GM21737 (cell line): Measurements from ENCODE around the gene XYLT1.

Experiments
- ATAC-seq: cut with Tn5 transposase; IDR thresholded peaks from one replicate; pipeline ENCODE4 v1.9.1; 2021; ENCODE audit warnings: mild to moderate bottlenecking, moderate library complexity; ENCODE audit not compliant: unreplicated experiment

XYLT1 gene

GRCh38 chr16:17362183-17362582 is 108.6 kb downstream of the XYLT1 start:
- ATAC-seq = no peak

DNA sequence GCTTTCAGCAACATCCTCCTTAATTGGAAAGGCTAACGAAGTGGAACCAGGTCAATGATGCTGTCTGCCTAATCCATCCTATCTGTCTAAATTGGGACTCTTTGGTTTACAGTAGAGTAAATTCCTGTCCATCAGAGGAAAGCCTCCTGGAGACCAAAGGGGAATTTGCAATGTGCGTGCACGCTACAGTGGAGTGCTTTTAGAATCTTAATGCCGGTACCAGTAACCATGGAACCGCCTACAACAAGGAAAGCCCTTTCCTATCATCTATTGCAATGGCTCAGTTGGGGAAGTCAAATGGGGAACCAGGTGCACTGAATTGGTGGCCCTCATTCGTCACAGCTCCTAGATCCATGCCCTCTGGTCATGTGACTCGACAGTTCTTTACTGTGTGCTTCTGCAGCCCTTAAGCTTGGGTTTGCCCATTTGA is 110.1 kb downstream of the XYLT1 start:
- no peak for ATAC-seq

GRCh38 chr16:17359788-17360390 is 110.9 kb downstream of the XYLT1 start:
- ATAC-seq = no peak

DNA sequence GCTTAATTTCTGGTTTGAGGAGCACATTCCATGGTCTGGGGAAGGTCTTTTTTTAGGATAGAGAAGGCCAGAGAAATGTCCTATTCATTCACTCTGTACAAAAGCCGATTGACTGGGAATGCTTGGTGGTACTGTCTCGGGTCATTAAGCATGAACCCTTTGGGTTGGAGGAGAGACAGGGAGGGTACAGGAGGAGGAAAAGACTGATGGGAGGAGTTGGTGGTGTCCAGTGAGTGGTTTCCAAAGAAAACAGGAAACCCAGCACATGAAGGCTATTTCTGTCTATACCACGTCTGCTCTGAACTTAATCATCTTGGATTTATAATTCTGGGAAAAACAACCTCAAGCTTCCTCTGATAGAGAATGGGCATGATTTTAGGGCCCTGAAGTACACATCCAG is 111.9 kb downstream of the XYLT1 start:
- ATAC-seq = no peak

- ATAC-seq = no peak
These were observed 112.4 kb downstream of the XYLT1 start for GRCh38 chr16:17358355-17358754.

DNA sequence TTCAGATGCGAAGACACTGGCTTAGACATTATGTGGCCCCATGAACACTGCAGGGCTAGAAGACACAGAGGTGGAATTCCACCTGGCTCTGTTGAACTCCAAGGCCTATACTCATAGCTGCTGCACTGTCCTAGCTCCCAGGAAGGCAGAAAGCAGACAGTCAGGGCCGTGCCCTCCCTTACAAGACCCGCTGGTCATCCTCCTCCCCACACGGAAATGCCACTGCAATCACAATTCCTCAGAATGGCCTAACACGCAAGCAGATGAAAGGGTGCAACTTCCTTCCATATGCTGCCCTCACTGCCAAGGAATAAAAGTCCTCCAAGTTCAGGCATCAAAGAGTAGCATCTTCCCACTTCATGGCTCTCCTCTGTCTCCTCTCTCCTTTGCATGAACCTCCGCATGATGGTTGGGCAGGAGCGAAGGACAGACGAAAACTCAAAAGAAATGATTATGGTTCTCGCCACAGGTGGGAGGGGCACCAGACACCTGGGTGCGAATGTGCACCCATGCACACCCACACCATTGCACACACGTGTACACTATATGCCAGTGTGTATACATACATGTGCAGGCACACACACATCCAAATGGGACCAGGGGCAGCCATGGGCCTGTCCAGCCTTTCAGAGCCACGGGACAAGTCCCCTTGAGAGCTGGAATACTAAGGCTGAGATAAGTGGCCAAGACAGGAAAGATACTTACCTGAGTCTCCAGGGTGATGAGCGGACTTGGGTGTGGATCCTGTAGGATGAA is 113.3 kb downstream of the XYLT1 start:
- ATAC-seq = no peak

DNA sequence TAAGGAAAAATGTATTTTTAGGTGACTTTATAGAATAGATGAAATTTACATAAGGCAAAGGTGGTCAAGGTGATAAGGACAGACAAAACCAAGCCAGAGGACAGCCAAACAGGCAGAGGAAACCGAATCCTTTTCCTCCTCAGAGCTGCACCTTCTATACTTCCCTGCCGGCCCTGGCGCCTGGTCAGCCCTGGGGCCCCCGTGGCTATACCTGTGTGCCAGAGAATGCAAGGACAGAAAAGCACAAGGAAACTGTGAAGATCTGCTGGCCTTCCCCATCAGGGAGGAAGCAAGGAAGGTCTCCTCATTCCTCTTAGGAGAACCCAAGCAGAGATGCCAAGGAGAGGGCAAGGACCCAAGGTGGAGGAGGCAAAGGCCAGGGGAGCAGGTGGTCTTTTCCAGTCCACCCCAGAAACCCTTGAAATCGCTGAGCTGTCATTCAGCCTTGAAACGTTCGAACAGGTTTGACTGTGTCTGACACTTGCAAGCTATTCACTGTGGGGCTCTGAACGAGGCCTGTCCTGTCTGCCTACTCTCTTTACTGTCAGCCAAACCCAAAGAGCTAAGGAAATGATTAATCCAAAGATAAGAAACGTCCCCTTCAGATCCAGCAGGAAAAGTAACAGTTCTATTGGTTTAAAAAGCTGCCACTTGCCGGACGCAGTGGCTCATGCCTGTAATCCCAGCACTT is 114.4 kb downstream of the XYLT1 start:
- ATAC-seq = no peak

DNA sequence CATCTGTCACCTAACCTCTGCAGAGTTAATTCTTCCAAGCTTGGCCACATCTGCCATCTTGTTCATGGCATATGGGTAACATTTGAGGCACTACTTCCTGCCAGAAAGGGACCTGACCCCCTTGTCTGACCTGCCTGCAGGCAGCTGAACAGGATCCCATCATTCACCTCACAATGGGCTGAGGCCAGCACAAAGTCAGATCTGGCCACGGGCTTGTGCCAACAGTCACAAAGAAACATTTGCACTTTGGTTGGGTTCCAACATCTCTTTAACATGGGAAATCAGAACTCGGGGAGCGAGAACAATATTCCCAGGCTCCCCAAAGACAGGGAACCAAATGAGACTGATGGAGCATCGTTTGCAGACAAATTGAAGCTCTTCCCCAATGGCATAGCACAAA is 116.1 kb downstream of the XYLT1 start:
- ATAC-seq = no peak

GRCh38 chr16:17354141-17354601 is 116.6 kb downstream of the XYLT1 start:
- no peak for ATAC-seq

DNA sequence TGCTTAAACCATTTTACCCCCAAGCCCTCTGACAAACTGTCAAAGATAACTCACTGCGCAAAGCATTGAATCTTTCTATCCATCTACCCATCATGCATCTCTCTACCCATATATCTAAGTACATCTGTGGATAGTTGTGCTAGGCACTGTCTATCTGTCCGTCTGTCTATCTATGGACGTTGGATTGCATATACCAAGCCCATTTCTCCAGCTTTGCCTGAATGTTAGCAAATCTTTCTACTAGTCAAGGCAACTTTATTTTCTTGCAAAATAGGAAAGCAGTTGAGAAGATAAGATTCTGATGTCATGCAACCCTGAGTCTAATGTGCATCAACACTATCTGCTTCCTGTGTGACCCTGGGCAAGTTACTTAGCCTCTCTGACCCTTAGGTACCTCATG is 117.2 kb downstream of the XYLT1 start:
- no peak for ATAC-seq

- ATAC-seq = no peak
These were observed 119.2 kb downstream of the XYLT1 start for GRCh38 chr16:17351441-17352035.

DNA sequence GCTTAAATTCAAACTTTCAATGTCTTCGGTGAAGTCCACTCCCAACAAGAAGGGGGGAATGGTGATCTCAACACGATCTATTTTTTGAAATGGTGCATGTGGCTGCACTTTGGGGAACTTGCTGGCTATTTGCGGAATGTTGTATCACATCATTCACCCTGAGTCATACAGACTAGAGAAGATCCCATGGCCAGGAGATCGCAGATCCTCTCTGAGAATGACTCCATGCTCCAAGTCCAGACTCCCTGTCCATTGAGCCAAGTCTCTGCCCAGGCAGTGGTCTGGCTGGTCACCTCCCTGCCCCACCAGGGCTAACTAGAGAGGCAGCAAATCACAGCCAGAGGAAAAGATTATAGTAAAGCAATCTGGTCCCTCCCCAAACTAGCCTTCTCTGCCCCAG is 120.6 kb downstream of the XYLT1 start:
- ATAC-seq = no peak

GRCh38 chr16:17348826-17349225 is 121.9 kb downstream of the XYLT1 start:
- ATAC-seq = no peak

- ATAC-seq = no peak
These were observed 122.5 kb downstream of the XYLT1 start for GRCh38 chr16:17348042-17348783.

DNA sequence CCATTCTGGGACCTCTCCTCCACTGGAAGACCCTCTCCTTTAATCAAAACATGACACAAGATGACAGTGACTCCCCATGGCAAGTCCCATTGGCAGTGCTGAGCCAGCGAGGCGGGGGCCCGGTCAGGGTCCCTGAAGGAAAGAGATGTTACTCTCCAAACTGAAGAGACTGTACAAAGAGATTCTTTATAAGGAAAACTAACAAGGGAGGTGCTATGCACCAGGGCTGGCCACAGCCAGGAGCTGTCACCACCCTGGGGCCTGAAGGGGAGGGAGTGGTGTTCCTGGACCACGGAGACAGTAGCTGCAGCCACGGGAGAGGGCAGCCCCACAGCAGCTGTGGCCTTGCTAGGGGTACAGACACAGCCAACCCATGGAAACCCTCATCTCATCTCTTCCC is 123.1 kb downstream of the XYLT1 start:
- ATAC-seq = no peak

DNA sequence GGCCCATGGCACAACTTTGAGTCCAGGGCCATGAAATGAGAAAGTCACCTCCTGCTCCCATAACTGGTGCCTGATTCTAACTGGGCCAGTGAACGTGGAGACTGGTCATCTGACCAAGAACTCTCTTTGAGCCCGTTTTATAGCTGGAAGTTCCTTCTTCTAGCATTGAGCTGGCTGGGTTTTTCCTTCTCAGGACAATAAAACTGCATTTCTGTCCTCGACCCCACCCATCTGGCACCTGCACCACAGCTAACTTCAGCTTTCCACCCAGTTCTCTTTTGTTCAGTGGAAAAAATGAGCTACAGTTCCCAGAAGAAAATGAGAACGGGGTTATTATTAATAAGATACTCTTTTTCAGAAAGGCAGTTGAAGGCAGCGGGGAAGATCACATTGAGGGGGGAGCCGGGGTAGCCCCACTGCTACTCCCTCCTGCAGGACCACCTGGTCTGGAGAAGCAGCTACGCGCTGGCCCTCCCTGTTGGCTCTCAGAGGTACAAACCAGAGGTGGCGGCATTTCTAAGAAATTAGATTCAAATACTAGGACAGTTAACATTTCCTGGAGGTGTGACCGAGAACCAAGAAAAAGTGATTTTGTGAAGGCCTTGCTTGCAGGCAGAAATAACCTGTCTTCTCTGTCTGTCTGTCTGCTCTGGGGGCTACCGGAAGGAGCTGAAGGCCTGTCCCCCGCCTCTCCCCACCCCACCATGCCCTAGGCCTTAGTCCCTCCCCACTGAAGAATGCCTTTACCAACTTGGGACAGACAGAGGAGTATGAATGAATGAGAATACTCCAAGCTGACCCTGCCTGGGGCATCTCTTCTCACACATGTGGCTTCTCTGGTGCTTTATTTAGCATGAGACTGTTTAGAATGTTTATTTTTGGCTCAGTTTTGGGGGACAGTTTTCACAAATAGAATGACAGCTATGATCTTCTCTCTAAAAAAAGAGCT is 123.9 kb downstream of the XYLT1 start:
- no peak for ATAC-seq

GRCh38 chr16:17345043-17345442 is 125.7 kb downstream of the XYLT1 start:
- ATAC-seq = no peak

GRCh38 chr16:17343728-17344127 is 127.0 kb downstream of the XYLT1 start:
- no peak for ATAC-seq

GRCh38 chr16:17343028-17343427 is 127.7 kb downstream of the XYLT1 start:
- no peak for ATAC-seq

DNA sequence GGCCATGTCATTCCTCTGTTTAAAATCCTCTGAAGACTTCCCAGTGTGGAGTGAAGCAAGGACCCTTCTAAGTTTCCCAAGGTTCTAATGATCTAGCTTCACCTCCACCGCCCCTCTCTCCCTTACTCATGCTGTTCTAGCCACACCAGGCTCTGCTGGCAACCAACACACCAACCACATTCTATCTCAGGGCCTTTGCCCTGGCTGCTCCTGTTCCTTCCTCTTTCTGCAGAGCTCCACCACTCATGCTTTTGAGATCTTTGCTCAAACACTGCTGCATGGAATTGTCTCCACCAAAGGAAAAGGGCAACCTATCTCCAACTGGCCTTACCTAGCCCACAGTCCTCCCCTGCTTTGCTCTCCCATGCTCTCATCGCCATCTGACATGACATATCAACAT is 128.7 kb downstream of the XYLT1 start:
- no peak for ATAC-seq
